ENCODE results near the gene ZMAT5. TPM values are rescaled to one million over a fixed set of nuclear protein-coding genes. Genes with fewer than 3 reads are reported as not detected.

Gene ZMAT5
- total RNA-seq, 1 donor from 2014 or later = 18.8 TPM

- Mint-ChIP-seq H3K4me1 (ENCODE audit: low read depth) (no peaks in the 10 kb centered on the region), H3K27me3 (ENCODE audit: low read depth) (no peaks in the 10 kb centered on the region), H3K36me3 (ENCODE audit: low read depth) (peaks cover 2% of the 10 kb centered on the region), H3K4me3 (ENCODE audit: unreplicated experiment) (no peak overlapping the region), H3K9me3 (ENCODE audit: low read depth) (no peaks in the 10 kb centered on the region), H3K27ac (ENCODE audit: unreplicated experiment) (no peak overlapping the region)
- no peak for DNase-seq (ENCODE audit: low spot score)
- TF ChIP-seq, protein P1, sequence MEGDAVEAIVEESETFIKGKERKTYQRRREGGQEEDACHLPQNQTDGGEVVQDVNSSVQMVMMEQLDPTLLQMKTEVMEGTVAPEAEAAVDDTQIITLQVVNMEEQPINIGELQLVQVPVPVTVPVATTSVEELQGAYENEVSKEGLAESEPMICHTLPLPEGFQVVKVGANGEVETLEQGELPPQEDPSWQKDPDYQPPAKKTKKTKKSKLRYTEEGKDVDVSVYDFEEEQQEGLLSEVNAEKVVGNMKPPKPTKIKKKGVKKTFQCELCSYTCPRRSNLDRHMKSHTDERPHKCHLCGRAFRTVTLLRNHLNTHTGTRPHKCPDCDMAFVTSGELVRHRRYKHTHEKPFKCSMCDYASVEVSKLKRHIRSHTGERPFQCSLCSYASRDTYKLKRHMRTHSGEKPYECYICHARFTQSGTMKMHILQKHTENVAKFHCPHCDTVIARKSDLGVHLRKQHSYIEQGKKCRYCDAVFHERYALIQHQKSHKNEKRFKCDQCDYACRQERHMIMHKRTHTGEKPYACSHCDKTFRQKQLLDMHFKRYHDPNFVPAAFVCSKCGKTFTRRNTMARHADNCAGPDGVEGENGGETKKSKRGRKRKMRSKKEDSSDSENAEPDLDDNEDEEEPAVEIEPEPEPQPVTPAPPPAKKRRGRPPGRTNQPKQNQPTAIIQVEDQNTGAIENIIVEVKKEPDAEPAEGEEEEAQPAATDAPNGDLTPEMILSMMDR (IDR thresholded peaks at IDR 0.05) = no peak
Observed at GRCh38 chr22:29732883-29733282, 33.9 kb downstream of the ZMAT5 start.

- no peaks in the 10 kb centered on the region for H3K27me3 Mint-ChIP-seq (ENCODE audit: low read depth)
- no peaks in the 10 kb centered on the region for H3K9me3 Mint-ChIP-seq (ENCODE audit: low read depth)
- H3K36me3 Mint-ChIP-seq (ENCODE audit: low read depth) = peaks cover 2% of the 10 kb centered on the region
- TF ChIP-seq, protein P1 (IDR thresholded peaks at IDR 0.05) = no peak
- H3K4me1 Mint-ChIP-seq (ENCODE audit: low read depth) = no peaks in the 10 kb centered on the region
- no peak overlapping the region for H3K27ac Mint-ChIP-seq (ENCODE audit: unreplicated experiment)
- DNase-seq (ENCODE audit: low spot score) = no peak
- no peak overlapping the region for H3K4me3 Mint-ChIP-seq (ENCODE audit: unreplicated experiment)
Observed at GRCh38 chr22:29731058-29731850, 35.6 kb downstream of the ZMAT5 start.

DNA sequence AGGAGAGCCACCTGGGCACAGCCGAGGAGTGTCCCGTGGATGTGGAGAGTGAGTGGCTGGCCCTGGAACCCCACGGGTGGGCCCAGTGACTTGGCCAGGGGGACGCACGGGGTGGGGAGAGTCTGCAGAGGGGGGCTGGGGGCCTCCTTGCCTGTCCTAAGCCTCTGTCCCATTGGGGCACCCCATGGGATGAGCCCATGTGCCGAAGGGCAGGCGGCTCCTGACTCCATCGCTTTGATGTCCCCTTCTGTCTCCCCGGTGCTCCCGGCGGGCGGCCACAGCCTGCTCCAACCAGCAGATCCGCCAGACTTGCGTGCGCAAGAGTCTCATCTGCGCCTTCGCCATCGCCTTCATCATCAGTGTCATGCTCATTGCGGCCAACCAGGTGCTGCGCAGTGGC is 37.6 kb downstream of the ZMAT5 start:
- peaks cover 3% of the 10 kb centered on the region for H3K27me3 Mint-ChIP-seq (ENCODE audit: low read depth)
- no peaks in the 10 kb centered on the region for H3K9me3 Mint-ChIP-seq (ENCODE audit: low read depth)
- H3K4me1 Mint-ChIP-seq (ENCODE audit: low read depth) = no peaks in the 10 kb centered on the region
- TF ChIP-seq, protein P1 (IDR thresholded peaks at IDR 0.05) = no peak
- peaks cover 2% of the 10 kb centered on the region for H3K36me3 Mint-ChIP-seq (ENCODE audit: low read depth)
- H3K4me3 Mint-ChIP-seq (ENCODE audit: unreplicated experiment) = no peak overlapping the region
- DNase-seq (ENCODE audit: low spot score) = no peak
- H3K27ac Mint-ChIP-seq (ENCODE audit: unreplicated experiment) = no peak overlapping the region

- H3K36me3 Mint-ChIP-seq (ENCODE audit: low read depth) = peaks cover 2% of the 10 kb centered on the region
- no peak for DNase-seq (ENCODE audit: low spot score)
- H3K4me1 Mint-ChIP-seq (ENCODE audit: low read depth) = no peaks in the 10 kb centered on the region
- H3K27ac Mint-ChIP-seq (ENCODE audit: unreplicated experiment) = no peak overlapping the region
- H3K27me3 Mint-ChIP-seq (ENCODE audit: low read depth) = peaks cover 3% of the 10 kb centered on the region
- TF ChIP-seq, protein P1 (IDR thresholded peaks at IDR 0.05) = peak; percentile 75
- no peak overlapping the region for H3K4me3 Mint-ChIP-seq (ENCODE audit: unreplicated experiment)
- no peaks in the 10 kb centered on the region for H3K9me3 Mint-ChIP-seq (ENCODE audit: low read depth)
Observed at GRCh38 chr22:29727131-29727523, 39.7 kb downstream of the ZMAT5 start.

DNA sequence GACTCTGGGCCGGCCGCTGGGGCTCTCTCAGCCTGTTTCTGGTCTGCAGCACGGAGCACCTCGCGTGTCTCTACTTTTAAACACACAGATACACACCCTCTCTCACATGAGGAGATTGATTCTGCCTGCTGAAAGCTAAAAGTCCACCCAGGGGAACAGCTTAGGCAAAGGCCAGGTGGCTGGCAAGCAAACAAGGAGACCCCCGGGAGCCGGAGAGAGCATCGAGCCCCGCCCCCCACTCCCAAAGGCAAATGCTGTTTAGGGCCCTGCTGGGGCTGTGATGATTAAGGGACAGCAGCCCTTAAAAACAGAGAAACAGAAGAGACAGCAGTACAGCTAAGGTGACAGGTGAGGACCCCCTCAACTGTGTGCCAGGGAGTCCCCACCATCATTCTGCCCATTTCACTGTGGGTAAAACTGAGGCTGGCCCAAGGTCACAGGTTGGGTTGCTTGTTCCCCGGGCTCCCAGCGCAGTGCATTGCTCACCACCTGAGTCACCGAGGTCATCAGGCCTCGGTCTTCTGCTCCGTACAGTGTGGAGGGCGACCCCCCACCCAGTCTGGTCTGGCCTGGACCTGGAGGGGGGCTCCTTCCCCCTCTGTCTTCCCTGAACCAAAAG is 40.2 kb downstream of the ZMAT5 start:
- H3K4me3 Mint-ChIP-seq (ENCODE audit: unreplicated experiment) = no peak overlapping the region
- peaks cover 6% of the 10 kb centered on the region for H3K27me3 Mint-ChIP-seq (ENCODE audit: low read depth)
- TF ChIP-seq, protein P1 (IDR thresholded peaks at IDR 0.05) = no peak
- no peak for DNase-seq (ENCODE audit: low spot score)
- H3K36me3 Mint-ChIP-seq (ENCODE audit: low read depth) = peaks cover 2% of the 10 kb centered on the region
- no peak overlapping the region for H3K27ac Mint-ChIP-seq (ENCODE audit: unreplicated experiment)
- no peaks in the 10 kb centered on the region for H3K4me1 Mint-ChIP-seq (ENCODE audit: low read depth)
- no peaks in the 10 kb centered on the region for H3K9me3 Mint-ChIP-seq (ENCODE audit: low read depth)
